ENCODE measurements around the gene GFOD1. TPM values are rescaled to one million over a fixed set of nuclear protein-coding genes. Genes with fewer than 3 reads are reported as not detected.

Gene GFOD1
- total RNA-seq, 1 experiment from 2014 or later, result 6.1 TPM

- peaks cover 24 to 31% of the 10 kb centered on the region in 2 experiments for H3K4me1 Mint-ChIP-seq
- Histone ChIP-seq H4K91ac (ENCODE audit: insufficient read length, low read depth, low read length) (no peak overlapping the region), H3K9ac (ENCODE audit: extremely low read depth, insufficient read length, low read length) (no peak overlapping the region), H3K9me3 (ENCODE audit: control insufficient read depth, low read depth, low read length) (no peaks in the 10 kb centered on the region), H2BK15ac (ENCODE audit: low read depth, low read length) (no peak overlapping the region), H2AK5ac (ENCODE audit: insufficient read length, low read length) (no peak overlapping the region), H3K4ac (ENCODE audit: low read depth, low read length) (no peak overlapping the region), H2BK5ac (ENCODE audit: insufficient read length, low read length) (no peak overlapping the region), H4K5ac (ENCODE audit: insufficient read length, low read depth, low read length) (no peak overlapping the region), H3K79me1 (ENCODE audit: insufficient read depth, low read depth, low read length, poor library complexity, severe bottlenecking) (no peaks in the 10 kb centered on the region), H2BK12ac (ENCODE audit: insufficient read length, low read depth, low read length) (no peak overlapping the region), H3K56ac (ENCODE audit: insufficient read length, low read depth, low read length) (no peak overlapping the region), H2BK120ac (ENCODE audit: low read depth, low read length, poor library complexity, severe bottlenecking) (no peak overlapping the region), H3K18ac (ENCODE audit: insufficient read length, low read depth, low read length) (no peak overlapping the region), H3K4me2 (ENCODE audit: insufficient read depth, insufficient read length, low read length) (no peak overlapping the region), H3K14ac (ENCODE audit: insufficient read depth, low read length) (no peak overlapping the region), H3K4me1 (ENCODE audit: insufficient read depth, low read length) (peaks cover 10% of the 10 kb centered on the region), H3K27me3 (ENCODE audit: insufficient read depth, low read length) (no peaks in the 10 kb centered on the region), H3K27ac (ENCODE audit: insufficient read length, low read depth, low read length) (no peak overlapping the region), H2BK20ac (ENCODE audit: low read depth, low read length, poor library complexity, severe bottlenecking) (no peak overlapping the region), H3K23ac (ENCODE audit: insufficient read length, low read depth, low read length) (no peak overlapping the region), H3K23me2 (ENCODE audit: insufficient read length, low read depth, low read length, poor library complexity, severe bottlenecking) (no peaks in the 10 kb centered on the region), H4K8ac (replicated peaks; ENCODE audit: insufficient read length, low read depth, low read length) (no peak overlapping the region), H4K20me1 (ENCODE audit: control insufficient read depth, insufficient read depth, insufficient read length) (no peaks in the 10 kb centered on the region), H3T11ph (ENCODE audit: low read length) (no peak overlapping the region), H2AFZ (ENCODE audit: low read length) (no peak overlapping the region), H3K79me2 (ENCODE audit: insufficient read depth, low read length) (no peaks in the 10 kb centered on the region)
- H3K27ac Mint-ChIP-seq, result peak overlapping the region in 1 of 3 experiments; percentile 68; a peak in 1 of 7 replicates
- no peak overlapping the region for H3K4me3 Mint-ChIP-seq
- no peaks in the 10 kb centered on the region for H3K36me3 Mint-ChIP-seq (ENCODE audit: insufficient read depth in 1 of 3, low read depth in 3 of 3)
- no CpG with 5 or more reads among the region's 5 CpGs for WGBS (ENCODE audit: extremely low coverage, insufficient read length, low lambda C conversion rate)
- no peaks in the 10 kb centered on the region; a peak in 1 of 5 replicates for H3K9me3 Mint-ChIP-seq
- DNase-seq, result no peak
- H3K27me3 Mint-ChIP-seq (ENCODE audit: low read depth), result peaks cover 8% of the 10 kb centered on the region
- no peak for TF ChIP-seq CTCF (conservative IDR thresholded peaks at IDR 0.05)
These were observed 7.8 kb upstream of the GFOD1 start for GRCh38 chr6:13495112-13495776.
